PC-3 (cell line): Measurements from ENCODE around the gene AAR2. TPM values are rescaled to one million over a fixed set of nuclear protein-coding genes. Genes with fewer than 3 reads are reported as not detected.

Source experiments
- ATAC-seq: fragments of 200-7000 bp; cut with Tn5 transposase; 2 replicates; pipeline ENCODE4 v1.9.1; 2020; ENCODE audit warnings: mild to moderate bottlenecking, moderate library complexity
- BruUV-seq: library from RNA; stranded (reverse); fragments of 400-500 nt; replicated peaks from 2 replicates; lab custom pipeline; 2021; lab: Mats Ljungman, UMichigan
- CTCF ChIA-PET: fragments of 300-600 bp; sonication (Branson Sonifier 250); formaldehyde crosslinking; loops from one replicate; lab custom pipeline; 2022; ENCODE audit warnings: antibody characterized with exemption; lab: Charles Lee
- POLR2A ChIA-PET: fragments of 300-600 bp; sonication (Branson Sonifier 250); formaldehyde crosslinking; loops from one replicate; lab custom pipeline; 2022; ENCODE audit warnings: antibody characterized with exemption; ENCODE audit not compliant: unreplicated experiment; lab: Charles Lee
- DNase-seq: peaks from one replicate; pipeline ENCODE4 v3.0.0-alpha.2; 2015
- H2AFZ ChIP-seq: fragments of 300-600 bp; sonication (generic); 2 replicates; pipeline ENCODE4 v1.6.0; 2016; ENCODE audit warnings: antibody characterized with exemption, low read length
- H3F3A ChIP-seq: fragments of 300-600 bp; sonication (generic); one replicate; pipeline ENCODE4 v1.6.0; 2017; ENCODE audit warnings: antibody characterized with exemption, low read length, control low read depth, mild to moderate bottlenecking; ENCODE audit not compliant: unreplicated experiment
- H3K27ac ChIP-seq: fragments of 300-600 bp; sonication (generic); 2 replicates; pipeline ENCODE4 v1.5.1; 2016; ENCODE audit warnings: mild to moderate bottlenecking, low read length
- H3K27me3 ChIP-seq: fragments of 300-600 bp; sonication (generic); 2 replicates; pipeline ENCODE4 v1.6.1; 2016; ENCODE audit warnings: low read length, mixed read lengths
- H3K36me3 ChIP-seq: fragments of 300-600 bp; sonication (generic); 2 replicates; pipeline ENCODE4 v1.6.1; 2016; ENCODE audit warnings: low read depth, mixed run types, low read length, mixed read lengths
- H3K4me1 ChIP-seq: fragments of 300-600 bp; sonication (generic); 2 replicates; pipeline ENCODE4 v1.5.1; 2016; ENCODE audit warnings: low read length; ENCODE audit not compliant: insufficient read depth
- H3K4me2 ChIP-seq: fragments of 300-600 bp; sonication (generic); 2 replicates; pipeline ENCODE4 v1.6.0; 2016; ENCODE audit warnings: low read length
- H3K4me3 ChIP-seq: fragments of 300-600 bp; sonication (generic); 2 replicates; pipeline ENCODE4 v1.5.1; 2016; ENCODE audit warnings: mild to moderate bottlenecking, low read length, mixed read lengths
- H3K79me2 ChIP-seq: fragments of 300-600 bp; sonication (generic); 2 replicates; pipeline ENCODE4 v1.6.1; 2017; ENCODE audit warnings: low read length, mixed read lengths
- H3K9ac ChIP-seq: fragments of 300-600 bp; sonication (generic); 2 replicates; pipeline ENCODE4 v1.6.0; 2016; ENCODE audit warnings: mild to moderate bottlenecking, low read length
- H3K9me2 ChIP-seq: fragments of 300-600 bp; sonication (generic); replicated peaks from 2 replicates; pipeline ENCODE4 v1.6.1; 2016; ENCODE audit warnings: mixed run types, low read length, mixed read lengths
- H3K9me3 ChIP-seq: fragments of 300-600 bp; sonication (generic); 2 replicates; pipeline ENCODE4 v1.6.1; 2016; ENCODE audit warnings: low read length, mixed read lengths
- H4K20me1 ChIP-seq: fragments of 300-600 bp; sonication (generic); 2 replicates; pipeline ENCODE4 v1.6.1; 2016; ENCODE audit warnings: low read length, mixed read lengths
- CTCF ChIP-seq: fragments of 300-600 bp; sonication (generic); conservative IDR thresholded peaks from 2 replicates; pipeline ENCODE4 v1.5.1; 2017; ENCODE audit warnings: antibody characterized with exemption, low read depth, mild to moderate bottlenecking, low read length
- EZH2 ChIP-seq: fragments of 300-600 bp; sonication (generic); IDR thresholded peaks from one replicate; pipeline ENCODE4 v1.6.1; 2017; ENCODE audit warnings: antibody characterized with exemption, mild to moderate bottlenecking, low read length; ENCODE audit not compliant: unreplicated experiment
- EZH2phosphoT487 ChIP-seq: fragments of 300-600 bp; sonication (generic); IDR thresholded peaks from 2 replicates; pipeline ENCODE4 v1.6.1; 2018; ENCODE audit warnings: mild to moderate bottlenecking, antibody characterized with exemption, low read length, borderline replicate concordance
- intact Hi-C: fragments of 100-400 bp; cut with micrococcal nuclease; formaldehyde crosslinking; loops from 2 replicates; pipeline ENCODE4 v1.9.0; 2023
- total RNA-seq: library from RNA; depleted of rRNA; stranded (reverse); fragments of >200 nt; gene quantifications from 2 replicates; pipeline ENCODE4 v1.2.3, GENCODE V29; 2014

The AAR2 gene
- total RNA-seq, 1 experiment from 2014 or later = 41.1 TPM

- DNase-seq (no peak), ATAC-seq (no peak)
- Histone ChIP-seq H3K27ac (no peak overlapping the region), H3K9me3 (no peaks in the 10 kb centered on the region), H3K4me1 (no peaks in the 10 kb centered on the region), H3K9ac (no peak overlapping the region), H4K20me1 (no peaks in the 10 kb centered on the region), H3K36me3 (no peaks in the 10 kb centered on the region), H3K4me3 (no peak overlapping the region), H3K9me2 (no peaks in the 10 kb centered on the region), H2AFZ (no peak overlapping the region), H3K79me2 (no peaks in the 10 kb centered on the region), H3K27me3 (0 out of 2 replicates have a peak, but pooled peaks cover 3% of the 10 kb centered on the region), H3F3A (no peaks in the 10 kb centered on the region), H3K4me2 (no peak overlapping the region)
- POLR2A ChIA-PET = no interaction called here
- intact Hi-C loops = no loop called here
- CTCF ChIA-PET = no interaction called here
- TF ChIP-seq EZH2phosphoT487 (no peak), CTCF (no peak), EZH2 (no peak)
- no TSS peak for BruUV-seq
Measured at GRCh38 chr20:36271639-36272546, 35.6 kb downstream of the AAR2 start.

GRCh38 chr20:36272547-36273220, 36.4 kb downstream of the AAR2 start:
- intact Hi-C loops = loop anchor here (1.0 kb wide), 1 partner anchor 167 kb away; no protein-coding TSS in a partner anchor

More at GRCh38 chr20:36272547-36273220, 36.4 kb downstream of the AAR2 start:
- Histone ChIP-seq H3K9me2 (no peaks in the 10 kb centered on the region), H3K9ac (no peak overlapping the region), H3K9me3 (no peaks in the 10 kb centered on the region), H3K4me3 (no peak overlapping the region), H3K4me2 (no peak overlapping the region), H4K20me1 (no peaks in the 10 kb centered on the region), H3K27ac (no peak overlapping the region), H3K27me3 (0 out of 2 replicates have a peak, but pooled peaks cover 10% of the 10 kb centered on the region), H3K79me2 (no peaks in the 10 kb centered on the region), H3F3A (no peaks in the 10 kb centered on the region), H3K36me3 (no peaks in the 10 kb centered on the region), H2AFZ (no peak overlapping the region), H3K4me1 (no peaks in the 10 kb centered on the region)
- ChIA-PET CTCF (interaction anchor here (0.6 to 1.9 kb wide), 5 partner anchors 11 to 167 kb away, joined by 3 to 13 read pairs (median 4); no protein-coding TSS in a partner anchor), POLR2A (no interaction called here)
- DNase-seq (no peak), ATAC-seq (no peak)
- TF ChIP-seq EZH2phosphoT487 = no peak
- no peak for TF ChIP-seq EZH2
- no peak for TF ChIP-seq CTCF
- BruUV-seq = no TSS peak
